Measurements from ENCODE around the gene LOXL3.

LOXL3 gene, protein sequence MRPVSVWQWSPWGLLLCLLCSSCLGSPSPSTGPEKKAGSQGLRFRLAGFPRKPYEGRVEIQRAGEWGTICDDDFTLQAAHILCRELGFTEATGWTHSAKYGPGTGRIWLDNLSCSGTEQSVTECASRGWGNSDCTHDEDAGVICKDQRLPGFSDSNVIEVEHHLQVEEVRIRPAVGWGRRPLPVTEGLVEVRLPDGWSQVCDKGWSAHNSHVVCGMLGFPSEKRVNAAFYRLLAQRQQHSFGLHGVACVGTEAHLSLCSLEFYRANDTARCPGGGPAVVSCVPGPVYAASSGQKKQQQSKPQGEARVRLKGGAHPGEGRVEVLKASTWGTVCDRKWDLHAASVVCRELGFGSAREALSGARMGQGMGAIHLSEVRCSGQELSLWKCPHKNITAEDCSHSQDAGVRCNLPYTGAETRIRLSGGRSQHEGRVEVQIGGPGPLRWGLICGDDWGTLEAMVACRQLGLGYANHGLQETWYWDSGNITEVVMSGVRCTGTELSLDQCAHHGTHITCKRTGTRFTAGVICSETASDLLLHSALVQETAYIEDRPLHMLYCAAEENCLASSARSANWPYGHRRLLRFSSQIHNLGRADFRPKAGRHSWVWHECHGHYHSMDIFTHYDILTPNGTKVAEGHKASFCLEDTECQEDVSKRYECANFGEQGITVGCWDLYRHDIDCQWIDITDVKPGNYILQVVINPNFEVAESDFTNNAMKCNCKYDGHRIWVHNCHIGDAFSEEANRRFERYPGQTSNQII

DNA sequence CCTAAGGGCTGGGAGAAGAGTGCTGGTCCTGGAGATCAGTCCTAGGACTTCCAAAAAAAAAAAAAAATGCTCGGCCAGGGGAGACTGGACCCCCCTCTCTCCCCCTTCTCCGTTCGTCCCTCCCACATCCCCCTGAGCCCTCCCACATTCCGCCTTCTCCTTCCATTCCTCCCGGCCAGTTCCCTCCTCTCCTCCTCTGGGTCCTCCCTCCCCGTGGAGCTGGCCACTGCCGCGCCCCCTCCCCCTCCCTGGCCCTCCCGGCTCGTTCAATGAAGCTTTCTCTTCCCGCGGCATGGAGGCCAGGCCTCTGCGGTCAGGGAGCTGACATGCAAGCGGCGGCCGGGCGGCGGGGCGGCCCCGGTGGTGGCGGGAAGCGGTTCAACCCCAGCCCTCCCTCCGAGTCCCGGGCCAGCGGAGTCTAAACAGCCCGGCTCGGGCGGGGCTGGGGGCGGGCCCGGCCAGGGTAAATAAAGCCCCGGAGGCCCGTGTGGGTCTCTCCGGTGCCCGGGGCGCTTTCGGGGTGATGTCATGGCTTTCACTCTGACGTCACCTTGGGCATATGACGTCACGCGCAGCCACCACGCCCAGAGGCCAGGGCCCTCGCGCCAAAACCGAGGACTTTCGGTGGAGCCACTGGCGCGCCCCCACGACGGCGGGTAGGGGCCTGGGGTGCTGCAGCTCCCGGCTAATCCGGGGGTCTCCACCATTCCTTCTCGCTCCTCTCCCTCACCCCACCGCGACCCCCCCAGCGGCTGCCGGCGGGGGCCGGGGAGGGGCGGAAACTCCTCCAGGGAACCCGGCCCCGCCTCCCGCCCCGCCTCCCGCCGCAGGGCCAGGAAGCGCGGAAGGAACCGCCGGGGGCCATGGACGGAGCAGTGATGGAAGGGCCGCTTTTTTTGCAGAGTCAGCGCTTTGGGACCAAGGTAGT, at the start of gene LOXL3, which contains the start of gene DOK1:
Gene LOXL3, minus strand, starts transcription at position 51 of the 928 bp plus-strand sequence. CDS start 1,308 bp downstream, outside the sequence.
Gene DOK1, plus strand, starts transcription at position 829 of the 928 bp plus-strand sequence. Its CDS starts 35 bp downstream, at position 864.
- DNase-seq: peak; percentile 42

DNA sequence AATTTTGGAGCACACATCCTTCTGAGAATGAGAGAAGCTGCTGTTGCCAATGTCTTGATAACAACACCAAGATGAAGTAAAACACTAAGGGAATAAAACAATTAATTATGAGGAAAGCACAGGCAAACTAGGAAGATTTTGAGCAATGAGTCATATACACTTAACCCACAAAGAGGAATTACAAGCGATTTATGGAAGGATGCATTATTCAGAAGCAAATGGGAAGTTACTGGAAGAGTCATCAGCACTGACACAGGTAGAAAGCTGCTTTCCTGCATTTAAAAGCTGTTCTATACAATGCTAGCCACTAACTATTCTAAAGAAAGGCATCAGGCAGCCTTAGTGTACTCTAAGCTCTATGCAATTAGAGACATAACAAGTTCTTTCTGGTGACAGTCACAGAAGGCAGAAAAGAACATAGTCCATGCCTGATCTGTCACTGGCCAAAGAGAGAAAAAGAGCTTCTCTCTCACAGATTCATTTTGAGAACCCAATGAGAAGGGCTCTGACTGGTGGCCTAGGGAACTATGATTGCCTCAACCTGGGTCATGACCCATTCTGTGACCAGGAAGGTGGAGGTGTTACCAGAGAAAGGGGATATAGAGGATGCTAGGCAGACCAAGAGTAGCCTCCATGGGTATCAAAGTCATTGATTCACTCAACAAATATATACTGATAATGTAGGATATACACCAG, 49.0 kb upstream of the LOXL3 start:
- DNase-seq: no peak

DNA sequence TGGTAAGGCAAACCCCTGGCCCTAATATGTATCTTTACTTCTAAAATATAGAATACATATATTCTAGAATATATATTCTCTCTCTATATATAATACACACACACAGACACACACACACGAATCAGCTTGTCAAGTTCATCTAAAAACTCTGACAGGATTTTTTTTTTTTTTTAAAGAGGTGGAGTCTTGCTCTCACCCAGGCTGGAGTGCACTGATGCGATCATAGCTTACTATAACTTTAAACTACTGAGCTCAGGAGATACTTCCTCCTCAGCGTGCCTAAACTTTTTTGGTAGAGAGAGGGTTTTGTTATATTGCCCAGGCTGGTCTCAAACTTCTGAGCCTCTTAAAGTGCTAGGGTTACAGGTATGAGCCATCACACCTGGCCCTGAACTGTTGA, 45.9 kb upstream of the LOXL3 start:
- DNase-seq: no peak

DNA sequence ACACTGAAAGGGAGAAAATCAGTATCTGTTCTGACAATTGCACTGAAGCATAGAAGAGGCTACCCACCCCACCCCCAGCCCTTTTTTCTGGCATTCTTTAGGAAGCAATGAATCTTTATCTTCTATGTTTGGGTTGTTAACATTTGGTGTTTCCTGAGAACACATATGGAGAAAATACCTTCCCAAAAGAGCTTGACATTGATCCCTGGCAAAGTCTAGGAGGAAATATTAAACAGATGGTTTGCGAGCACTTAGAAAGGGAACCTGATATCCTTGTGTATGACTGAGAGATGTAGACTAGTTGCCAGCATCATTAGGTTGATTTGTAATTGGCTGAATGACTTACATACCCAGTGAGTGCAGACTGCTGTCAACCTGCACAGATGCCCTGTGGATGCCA, 43.7 kb upstream of the LOXL3 start:
- DNase-seq: no peak

DNA sequence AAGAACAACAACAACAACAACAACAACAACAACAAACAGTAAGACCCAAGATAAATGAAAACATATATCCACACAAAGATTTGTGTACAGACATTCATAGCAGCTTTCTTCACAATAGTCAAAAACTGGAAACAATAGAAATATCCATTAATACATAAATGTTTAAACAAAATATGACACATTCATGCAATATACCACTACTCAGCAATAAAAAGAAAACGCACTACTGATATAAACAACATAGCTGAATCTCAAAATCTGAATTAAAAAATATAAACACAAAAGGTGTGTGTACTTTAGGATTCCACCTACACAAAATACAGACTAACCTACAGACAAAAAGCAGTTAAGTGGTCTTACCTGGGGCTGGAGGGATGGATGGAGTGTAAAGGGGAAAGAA, 42.8 kb upstream of the LOXL3 start:
- DNase-seq: no peak

DNA sequence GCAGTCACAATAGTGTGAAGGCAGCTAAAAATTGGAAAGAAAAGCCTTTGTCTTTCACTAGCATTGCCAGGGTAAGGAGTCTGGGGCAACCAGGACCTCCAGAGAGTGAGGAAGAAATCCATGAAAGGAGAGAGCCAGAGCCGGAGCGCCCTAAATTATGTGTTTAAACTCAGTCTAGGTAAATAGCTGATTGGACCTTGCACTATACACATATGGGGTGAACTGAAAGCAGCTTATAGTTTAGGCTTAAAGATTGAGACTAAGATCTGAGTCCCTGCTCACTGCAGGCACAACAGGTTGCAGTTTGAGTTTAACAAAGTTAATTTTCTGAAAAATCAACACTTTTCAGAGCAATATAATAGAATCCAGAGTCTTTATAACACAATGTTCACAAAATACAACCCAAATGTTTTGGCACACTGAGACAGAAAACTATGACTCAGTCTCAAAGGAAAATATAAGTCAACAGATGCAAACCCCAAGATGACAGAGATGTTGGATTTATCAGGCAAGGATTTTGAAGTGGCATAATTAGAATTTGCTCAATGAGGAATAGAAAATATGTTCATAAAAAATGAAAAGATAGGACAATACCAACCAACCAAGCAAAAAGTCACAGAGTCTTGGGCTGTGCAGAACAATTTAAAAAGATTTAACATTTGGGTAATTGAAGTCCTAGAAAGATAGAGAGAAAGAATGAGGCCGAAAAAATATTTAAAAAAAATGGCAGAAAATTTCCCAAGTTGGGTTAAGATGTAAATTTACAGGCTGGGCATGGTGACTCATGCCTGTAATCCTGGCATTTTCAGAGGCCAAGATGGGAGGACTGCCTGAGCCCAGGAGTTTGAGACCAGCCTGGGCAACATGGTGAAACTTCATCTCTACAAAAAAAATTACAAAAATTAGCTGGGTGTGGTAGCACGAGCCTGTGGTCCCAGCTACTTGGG, 40.4 kb upstream of the LOXL3 start:
- DNase-seq: no peak

DNA sequence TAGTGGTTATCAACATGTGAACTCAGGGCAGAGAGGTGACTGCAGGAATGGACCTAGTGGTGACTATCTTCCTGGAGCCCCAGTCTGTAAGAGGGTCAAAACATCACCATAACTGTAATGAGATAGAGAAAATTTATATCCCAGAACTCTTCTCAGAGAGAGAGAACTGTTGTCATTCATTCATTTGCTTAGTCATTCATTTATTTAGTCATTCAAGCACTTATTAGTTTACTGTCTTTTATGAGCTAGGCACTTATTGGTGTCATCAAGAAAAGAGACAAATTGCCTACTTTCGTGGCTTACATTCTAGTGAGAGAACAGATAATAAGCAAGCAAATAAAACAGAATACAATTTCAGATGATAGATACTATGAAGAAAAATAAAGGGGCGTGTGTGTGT, 34.9 kb upstream of the LOXL3 start:
- no peak for DNase-seq

DNA sequence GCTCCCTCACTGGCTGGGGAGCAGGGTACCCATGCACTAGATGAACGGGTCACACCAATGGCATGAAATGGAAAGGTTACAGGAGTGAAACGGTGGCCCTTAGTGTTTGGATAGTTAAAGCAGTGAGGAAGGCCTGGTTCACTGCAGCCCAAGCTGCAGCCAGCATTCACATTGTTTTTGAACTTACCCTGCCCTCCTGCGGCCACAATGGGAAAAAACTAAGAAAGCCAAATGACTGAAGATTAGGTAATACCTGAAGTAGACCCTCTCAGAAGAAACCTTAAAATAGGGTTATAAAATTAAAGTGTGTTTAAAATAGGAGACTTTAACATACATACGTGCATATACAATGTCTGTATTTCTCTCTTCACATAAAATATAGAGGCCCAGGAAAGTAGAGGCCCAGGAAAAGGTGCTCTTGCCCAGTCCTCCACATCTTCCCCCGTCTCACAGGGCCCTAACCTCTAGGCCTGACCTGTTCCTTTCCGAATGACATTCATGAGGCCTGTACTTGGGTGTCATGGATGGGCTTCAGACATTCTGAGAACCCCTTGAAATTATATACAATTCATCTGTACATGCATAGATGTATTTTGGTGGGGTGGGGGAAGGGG, 34.0 kb upstream of the LOXL3 start:
- DNase-seq: peak; percentile 42

DNA sequence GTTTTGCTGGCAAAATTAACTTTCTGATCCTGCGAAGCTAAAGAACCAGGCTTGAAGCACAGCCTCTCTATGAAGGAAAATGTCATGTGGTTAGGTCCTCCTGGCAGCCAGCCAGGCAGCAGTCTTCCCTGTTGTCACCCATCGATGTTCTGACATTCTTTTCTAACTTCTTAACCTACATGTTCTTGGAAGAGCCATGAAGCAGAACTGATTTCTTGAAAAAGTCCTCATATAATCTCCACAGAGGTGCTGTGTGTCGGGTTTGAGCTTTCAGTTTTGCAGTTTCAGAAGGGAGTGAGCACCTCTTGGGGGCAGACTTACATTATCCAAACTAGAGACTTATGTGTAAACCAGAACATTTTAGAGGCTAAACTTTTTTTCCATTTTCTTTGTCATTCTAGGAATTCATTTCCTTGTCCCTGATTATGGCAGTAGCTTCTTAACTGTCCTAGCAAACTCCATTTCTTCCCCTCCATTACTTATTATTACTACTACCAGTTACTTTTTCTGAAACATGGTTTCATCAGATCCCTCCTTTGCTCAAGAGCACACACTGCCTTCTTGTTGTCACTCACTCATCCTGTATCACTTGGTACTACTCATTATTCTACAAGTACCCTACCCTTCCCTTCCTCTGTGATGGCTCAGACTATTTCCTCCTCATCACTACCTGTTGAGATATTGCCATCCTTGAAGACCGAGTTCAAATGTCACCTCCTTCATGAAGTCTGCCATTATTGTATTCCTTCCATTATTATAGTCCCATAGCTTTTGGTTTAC, 31.9 kb upstream of the LOXL3 start:
- DNase-seq: no peak

DNA sequence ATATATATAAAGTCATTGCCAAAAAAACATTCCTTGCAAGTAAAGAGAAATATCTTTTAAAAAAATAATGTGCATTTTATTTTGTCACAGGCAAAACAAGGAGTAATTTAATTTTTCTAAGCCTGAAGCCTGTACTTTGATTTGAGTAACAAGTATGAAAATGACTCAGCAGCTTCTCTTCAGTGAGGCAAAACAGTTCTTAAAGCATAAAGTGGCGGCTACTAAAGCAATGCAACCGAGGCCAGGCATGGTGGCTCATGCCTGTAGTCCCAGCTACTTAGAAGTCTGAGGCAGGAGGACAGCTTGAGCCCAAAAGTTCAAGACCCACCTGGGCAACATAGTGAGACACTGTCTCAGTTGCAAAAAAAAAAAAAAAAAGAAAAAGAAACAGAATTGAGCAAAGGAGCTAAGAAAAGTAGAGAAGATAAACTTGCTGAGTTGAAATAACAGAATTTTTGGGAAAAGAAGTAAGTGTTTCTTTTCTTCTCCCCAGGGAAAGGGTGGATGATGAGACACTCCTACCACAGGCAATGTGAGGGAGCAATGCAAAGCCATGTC, 30.4 kb upstream of the LOXL3 start:
- DNase-seq: no peak

DNA sequence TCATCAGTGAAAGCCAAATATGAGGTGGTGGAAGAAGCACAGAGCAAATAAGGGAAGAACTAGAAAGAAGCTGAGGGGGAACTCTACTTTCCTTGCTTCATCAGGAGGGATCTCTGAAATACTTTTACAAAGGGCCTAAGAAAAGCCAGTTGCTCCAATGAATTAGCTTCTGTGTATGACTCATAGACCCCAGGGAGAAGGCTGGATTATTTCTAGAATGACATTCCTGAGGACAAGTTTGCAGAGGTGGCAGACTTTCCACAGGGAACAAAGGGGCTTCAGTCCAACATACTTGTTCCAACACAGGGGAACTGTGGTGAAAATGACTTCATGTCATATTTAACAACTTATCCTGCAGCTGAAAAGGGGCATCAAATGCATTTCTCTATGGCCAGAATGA, 29.8 kb upstream of the LOXL3 start:
- DNase-seq: no peak

DNA sequence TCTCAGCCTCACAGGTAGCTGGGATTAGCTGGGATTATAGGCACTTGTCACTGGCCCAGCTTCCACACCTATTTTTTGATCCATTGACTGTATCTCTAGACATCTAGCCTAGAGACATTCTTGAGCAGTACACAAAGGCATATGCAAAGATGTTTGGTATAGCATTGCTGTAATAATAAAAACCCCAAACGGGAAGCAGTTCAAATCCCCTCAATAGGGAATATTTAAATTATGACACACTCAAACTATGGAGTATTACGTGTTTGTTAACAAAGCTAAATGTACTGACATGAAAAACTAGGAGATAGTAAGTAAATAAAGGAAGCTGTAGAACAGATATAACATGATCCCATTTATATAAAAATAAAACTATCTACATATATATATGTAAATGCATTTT, 28.4 kb upstream of the LOXL3 start:
- no peak for DNase-seq

DNA sequence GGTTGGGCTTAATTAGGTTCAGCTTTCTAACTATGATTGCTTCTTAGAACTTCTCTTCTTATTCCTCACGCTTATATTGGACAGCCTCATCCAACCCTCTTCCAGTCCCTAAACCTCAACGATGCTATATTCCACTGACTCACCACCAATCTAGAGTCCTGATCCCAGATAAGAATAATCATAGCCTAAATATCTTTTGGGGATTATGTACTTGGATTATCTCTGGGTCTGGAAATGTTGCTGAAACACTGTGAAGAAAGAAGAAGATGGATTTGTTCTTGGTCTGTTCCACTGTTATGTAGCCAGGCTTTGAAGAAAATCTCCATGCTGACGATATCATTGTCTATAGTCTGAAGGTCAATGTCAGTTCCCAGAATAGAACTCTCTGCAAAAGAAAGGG, 27.7 kb upstream of the LOXL3 start:
- DNase-seq: no peak

DNA sequence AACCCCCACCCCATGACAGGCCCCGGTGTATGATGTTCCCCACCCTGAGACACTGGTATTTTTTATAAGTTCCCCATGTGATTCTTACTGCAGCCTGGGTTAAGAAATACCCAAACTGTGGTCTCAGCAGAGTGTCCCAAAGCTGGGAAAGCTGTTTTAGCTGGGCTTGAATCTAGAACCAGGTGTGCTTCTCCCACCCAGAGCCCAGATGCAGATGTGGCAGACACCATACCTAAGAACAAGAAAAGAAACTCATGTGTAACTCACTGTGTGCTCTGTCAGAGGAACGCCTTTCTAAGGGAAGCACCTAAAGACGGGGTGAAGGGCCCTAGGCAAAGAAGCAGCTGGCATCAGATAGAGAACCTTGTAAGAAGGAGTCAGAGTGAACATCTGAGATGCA, 24.7 kb upstream of the LOXL3 start:
- no peak for DNase-seq

DNA sequence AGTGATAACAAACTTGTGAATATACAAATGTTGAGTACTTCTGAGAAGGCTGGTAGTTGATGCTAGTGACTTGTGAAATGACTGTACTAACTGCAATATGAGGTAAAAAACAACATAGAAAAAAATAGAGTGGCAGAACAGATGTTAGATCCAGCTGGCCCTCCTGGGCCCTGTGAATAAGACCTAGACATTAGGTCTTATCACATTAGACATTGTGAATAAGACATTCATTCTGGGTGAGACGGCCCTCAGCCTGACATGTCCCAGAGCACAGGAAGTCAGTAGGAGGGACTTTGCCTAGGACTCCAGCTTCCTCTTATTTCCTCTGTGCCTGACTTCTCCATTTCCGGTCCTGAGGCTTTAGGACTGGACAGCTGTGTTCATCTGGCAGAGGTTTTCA, 23.7 kb upstream of the LOXL3 start:
- DNase-seq: no peak

DNA sequence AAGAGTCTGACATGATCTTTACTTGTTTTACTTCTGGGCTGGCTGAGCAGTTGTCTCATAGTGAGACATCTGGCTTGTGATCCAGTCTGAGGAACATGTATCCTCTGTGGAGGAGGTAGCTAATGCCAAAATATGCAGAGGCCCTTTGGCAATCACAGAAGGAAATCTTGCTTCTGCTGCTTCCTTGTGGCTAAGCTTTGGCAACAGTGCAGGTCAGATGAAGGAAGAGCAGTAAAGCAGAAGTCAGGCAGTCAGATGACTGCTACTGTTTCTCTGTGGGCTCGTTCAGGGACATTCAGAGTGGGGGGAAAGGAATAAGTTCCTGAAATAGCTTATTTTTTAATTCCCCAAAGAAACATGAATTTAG, 23.1 kb upstream of the LOXL3 start:
- no peak for DNase-seq

DNA sequence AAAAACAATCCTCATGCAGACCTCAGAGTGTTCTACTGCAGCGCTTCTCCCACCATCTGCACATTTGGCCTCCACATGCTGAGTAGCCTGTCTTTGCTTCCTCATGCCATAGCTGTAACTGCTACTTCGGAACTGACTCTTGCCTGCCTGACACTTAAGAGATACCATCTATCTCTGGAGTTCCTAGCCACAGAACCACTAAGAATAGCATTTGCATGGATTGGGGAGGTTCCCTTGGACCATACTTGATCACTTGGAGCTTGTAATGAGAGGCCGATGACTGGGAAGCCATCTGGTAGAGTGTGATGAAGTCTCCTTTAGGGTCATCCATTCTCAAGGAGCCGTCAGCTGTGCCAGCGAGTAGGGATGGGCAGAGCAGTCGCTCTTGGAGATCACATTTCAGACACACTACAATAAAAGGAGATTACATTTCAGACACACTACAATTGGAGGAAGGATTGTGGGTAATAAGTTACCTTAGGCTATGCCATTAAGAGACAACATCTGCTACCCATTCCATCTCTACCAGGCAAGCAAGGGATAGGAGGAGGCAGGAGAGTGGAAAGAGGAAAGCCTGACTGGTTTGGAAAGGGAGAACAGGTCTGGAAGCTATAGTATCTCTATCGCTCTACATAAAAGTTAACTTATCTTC, 22.6 kb upstream of the LOXL3 start:
- no peak for DNase-seq

DNA sequence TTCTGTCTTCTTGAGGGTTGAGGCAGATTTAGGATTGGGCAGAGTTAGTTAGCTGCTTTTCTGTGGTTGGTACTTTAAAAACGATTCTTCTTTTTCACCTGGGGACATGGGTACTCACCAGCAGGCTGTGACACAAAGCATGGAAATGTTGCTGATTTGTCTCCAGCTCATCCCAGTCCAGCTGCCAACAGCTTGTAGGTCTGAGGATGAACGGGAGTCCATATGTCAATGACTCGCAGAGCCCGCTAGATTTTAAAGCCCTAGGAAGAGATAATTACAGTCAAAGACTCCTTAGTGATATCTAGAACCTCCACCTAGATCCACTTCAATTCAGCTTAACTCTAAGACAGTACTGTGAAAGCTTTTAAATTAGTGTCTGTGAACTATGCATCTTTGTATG, 21.6 kb upstream of the LOXL3 start:
- DNase-seq: no peak

Measured in NCI-H2107 (cell line).